Activated CD8-positive, alpha-beta T cell treated with anti-CD3 and anti-CD28 coated beads, Interleukin-2, amount 10 ng/mL, durations not matched to agents 7 days and 5 days (primary cell): Measurements from ENCODE around the gene EIF3K. TPM values are rescaled to one million over a fixed set of nuclear protein-coding genes. Genes with fewer than 3 reads are reported as not detected.
"Not testable (repeated sequence)": the region's sequence is repeated elsewhere in the genome, so short reads cannot be mapped to it uniquely, and the experiment has no call there.

Source experiments
- ATAC-seq: fragments of 150-1000 bp; cut with Tn5 transposase; one replicate; pipeline ENCODE4 v1.10.0; 2021; ENCODE audit warnings: moderate library complexity
- CTCF ChIA-PET: fragments of 350-600 bp; sonication (Branson Sonifier 250); formaldehyde crosslinking; loops from one replicate; lab custom pipeline; 2021; ENCODE audit warnings: antibody characterized with exemption; lab: Charles Lee
- POLR2A ChIA-PET: fragments of 350-600 bp; sonication (Branson Sonifier 250); formaldehyde crosslinking; loops from one replicate; lab custom pipeline; 2021; ENCODE audit warnings: antibody characterized with exemption; lab: Charles Lee
- DNase-seq: peaks from one replicate; pipeline ENCODE4 v3.0.0-alpha.2; 2020
- H3K27ac Mint-ChIP-seq: one replicate; pipeline ENCODE4 v1.8.0; 2021; ENCODE audit warnings: mild to moderate bottlenecking, mixed read lengths
- H3K27me3 Mint-ChIP-seq: one replicate; pipeline ENCODE4 v1.8.0; 2021; ENCODE audit warnings: low read depth, mixed read lengths
- H3K36me3 Mint-ChIP-seq: one replicate; pipeline ENCODE4 v1.8.0; 2021; ENCODE audit warnings: low read depth, mixed read lengths
- H3K4me1 Mint-ChIP-seq: one replicate; pipeline ENCODE4 v1.8.0; 2021; ENCODE audit warnings: low read depth, mixed read lengths
- H3K4me3 Mint-ChIP-seq: one replicate; pipeline ENCODE4 v1.8.0; 2021; ENCODE audit warnings: mild to moderate bottlenecking, mixed read lengths
- H3K9me3 Mint-ChIP-seq: one replicate; pipeline ENCODE4 v1.8.0; 2022; ENCODE audit warnings: mixed read lengths; ENCODE audit not compliant: insufficient read depth
- total RNA-seq, 2 experiments: library from RNA; stranded (reverse); gene quantifications; one replicate each; pipeline ENCODE4 v1.2.3, GENCODE V29; 2021

EIF3K gene, protein sequence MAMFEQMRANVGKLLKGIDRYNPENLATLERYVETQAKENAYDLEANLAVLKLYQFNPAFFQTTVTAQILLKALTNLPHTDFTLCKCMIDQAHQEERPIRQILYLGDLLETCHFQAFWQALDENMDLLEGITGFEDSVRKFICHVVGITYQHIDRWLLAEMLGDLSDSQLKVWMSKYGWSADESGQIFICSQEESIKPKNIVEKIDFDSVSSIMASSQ
- total RNA-seq = 100 to 1,000 TPM; 325 to 352 TPM

- DNase-seq (peak; percentile 98), ATAC-seq (peak; percentile 58)
- Mint-ChIP-seq H3K27me3 (no peaks in the 10 kb centered on the region), H3K4me1 (peaks cover 53% of the 10 kb centered on the region), H3K9me3 (no peaks in the 10 kb centered on the region), H3K36me3 (peaks cover 51% of the 10 kb centered on the region), H3K4me3 (peak within 1 kb of the TSS; percentile 100), H3K27ac (peak within 1 kb of the TSS; percentile 99)
- POLR2A ChIA-PET = interaction anchor here (0.6 to 1.7 kb wide), 5 partner anchors 19 to 345 kb away, joined by 3 to 5 read pairs (median 4); partner anchors contain the start of gene ACTN4
- CTCF ChIA-PET = interaction anchor here (1.0 to 5.7 kb wide), 11 partner anchors 17 to 311 kb away, joined by 3 to 65 read pairs (median 6); partner anchors contain the start of genes ECH1, FAM98C, MRPS12 and NFKBIB
These were observed at the start of gene EIF3K for GRCh38 chr19:38618590-38619360. EIF3K (plus strand) TSS chr19:38619188; CDS start chr19:38619269, 81 bp downstream.

DNA sequence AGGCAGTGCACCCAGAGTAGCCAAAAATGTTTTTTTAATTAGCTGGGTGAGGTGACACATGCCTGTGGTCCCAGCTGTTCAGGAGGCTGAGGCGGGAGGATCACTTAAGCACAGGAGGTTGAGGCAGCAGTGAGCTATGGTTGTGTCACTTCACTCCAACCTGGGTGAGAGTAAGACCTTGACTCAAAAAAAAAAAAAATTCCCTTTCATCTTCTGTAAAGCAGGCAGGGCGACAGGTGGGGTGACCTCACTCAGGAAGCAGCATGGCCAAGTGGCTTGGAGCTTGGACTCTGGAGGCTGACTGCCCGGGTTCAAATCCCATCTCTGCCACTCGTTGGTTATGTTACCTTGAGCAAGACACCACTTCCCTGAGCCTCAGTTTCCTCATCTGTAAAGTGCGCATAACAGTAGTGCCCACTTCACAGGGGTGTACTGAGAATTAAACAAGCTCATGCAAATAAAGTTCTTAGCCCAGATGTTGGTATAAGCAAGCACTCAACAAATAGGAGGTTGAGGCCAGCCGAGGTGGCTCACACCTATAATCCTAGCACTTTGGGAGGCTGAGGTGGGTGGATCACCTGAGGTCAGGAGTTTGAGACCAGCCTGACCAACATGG, 49.5 kb upstream of the EIF3K start:
- H3K9me3 Mint-ChIP-seq = no peaks in the 10 kb centered on the region
- peaks cover 17% of the 10 kb centered on the region for H3K27me3 Mint-ChIP-seq
- H3K36me3 Mint-ChIP-seq = no peaks in the 10 kb centered on the region
- DNase-seq = no peak
- POLR2A ChIA-PET = interaction anchor here (1.0 kb wide), 1 partner anchor 10 kb away, joined by 5 read pairs; no protein-coding TSS in a partner anchor
- ATAC-seq = no peak
- peaks cover 4% of the 10 kb centered on the region for H3K4me1 Mint-ChIP-seq
- H3K27ac Mint-ChIP-seq = no peak overlapping the region
- H3K4me3 Mint-ChIP-seq = no peak overlapping the region
- CTCF ChIA-PET = interaction anchor here (0.8 kb wide), 1 partner anchor 55 kb away, joined by 3 read pairs; no protein-coding TSS in a partner anchor

GRCh38 chr19:38571682-38572081, 47.3 kb upstream of the EIF3K start:
- ChIA-PET POLR2A (no interaction called here), CTCF (no interaction called here)
- H3K9me3 Mint-ChIP-seq = no peaks in the 10 kb centered on the region
- no peak overlapping the region for H3K4me3 Mint-ChIP-seq
- H3K27ac Mint-ChIP-seq = no peak overlapping the region
- DNase-seq (no peak), ATAC-seq (no peak)
- H3K36me3 Mint-ChIP-seq = no peaks in the 10 kb centered on the region
- H3K27me3 Mint-ChIP-seq = peaks cover 8% of the 10 kb centered on the region
- H3K4me1 Mint-ChIP-seq = no peaks in the 10 kb centered on the region

DNA sequence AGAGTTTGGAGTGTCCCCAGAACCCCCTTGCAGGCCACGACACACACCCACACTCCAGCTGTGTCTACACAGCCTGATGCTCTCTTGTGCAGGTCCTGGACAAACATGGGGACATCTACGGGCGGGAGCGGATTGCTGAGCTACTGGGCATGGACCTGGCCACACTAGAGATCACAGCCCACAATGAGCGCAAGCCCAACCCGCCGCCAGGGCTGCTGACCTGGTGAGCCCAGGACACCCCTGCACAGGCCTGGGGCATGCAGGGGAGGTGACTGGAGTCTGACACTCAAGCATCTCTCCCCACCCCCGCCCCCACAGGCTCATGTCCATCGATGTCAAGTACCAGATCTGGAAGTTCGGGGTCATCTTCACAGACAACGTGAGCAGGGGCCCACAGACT, 41.2 kb upstream of the EIF3K start:
- H3K27ac Mint-ChIP-seq = no peak overlapping the region

DNA sequence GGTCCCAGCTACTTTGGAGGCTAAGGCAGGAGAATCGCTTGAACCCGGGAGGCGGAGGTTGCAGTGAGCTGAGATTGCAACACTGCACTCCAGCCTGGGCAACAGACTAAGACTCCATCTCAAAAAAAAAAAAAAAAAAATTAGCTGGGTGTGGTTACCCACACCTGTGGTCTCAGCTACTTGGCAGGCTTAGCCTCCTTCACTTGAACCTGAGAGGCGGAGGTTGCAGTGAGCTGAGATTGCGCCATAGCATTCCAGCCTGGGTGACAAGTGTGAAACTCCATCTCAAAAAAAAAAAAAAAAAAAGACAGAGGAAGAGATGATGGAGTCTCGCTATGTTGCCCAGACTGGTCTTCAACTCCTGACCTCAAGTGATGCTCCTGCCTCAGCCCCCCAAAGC, 39.7 kb upstream of the EIF3K start:
- peak; percentile 55 for ATAC-seq
- peaks cover 20% of the 10 kb centered on the region for H3K4me1 Mint-ChIP-seq
- ChIA-PET CTCF (interaction anchor here (0.7 kb wide), 1 partner anchor 58 kb away, joined by 3 read pairs; no protein-coding TSS in a partner anchor), POLR2A (interaction anchor here (1.0 kb wide), 1 partner anchor 10 kb away, joined by 5 read pairs; no protein-coding TSS in a partner anchor)
- not testable (repeated sequence) for H3K9me3 Mint-ChIP-seq, H3K27me3 Mint-ChIP-seq, H3K36me3 Mint-ChIP-seq, H3K4me3 Mint-ChIP-seq, H3K27ac Mint-ChIP-seq, DNase-seq

More for the DNA sequence above, 41.2 kb upstream of the EIF3K start:
- H3K4me1 Mint-ChIP-seq = peaks cover 13% of the 10 kb centered on the region
- POLR2A ChIA-PET = no interaction called here
- H3K36me3 Mint-ChIP-seq = no peaks in the 10 kb centered on the region
- H3K4me3 Mint-ChIP-seq = no peak overlapping the region
- no peaks in the 10 kb centered on the region for H3K9me3 Mint-ChIP-seq
- CTCF ChIA-PET = no interaction called here
- no peak for DNase-seq
- ATAC-seq = no peak
- no peaks in the 10 kb centered on the region for H3K27me3 Mint-ChIP-seq

DNA sequence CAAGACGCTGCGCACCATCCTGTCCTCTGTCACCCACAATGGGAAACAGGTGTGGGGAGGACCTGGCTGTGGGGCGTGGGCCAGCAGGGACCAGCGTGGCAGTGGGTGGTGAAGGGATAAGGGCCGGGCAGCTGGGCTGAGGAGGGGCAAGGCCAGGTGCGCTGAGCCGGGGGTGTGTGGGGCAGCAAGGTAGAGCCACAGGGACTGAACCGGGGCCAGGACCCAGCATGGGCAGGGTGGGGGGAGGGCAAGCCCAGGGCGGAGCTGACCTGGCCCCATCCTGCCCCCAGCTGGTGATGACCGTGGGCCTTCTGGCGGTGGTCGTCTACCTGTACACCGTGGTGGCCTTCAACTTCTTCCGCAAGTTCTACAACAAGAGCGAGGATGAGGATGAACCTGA, 38.9 kb upstream of the EIF3K start:
- H3K27ac Mint-ChIP-seq = no peak overlapping the region
- peaks cover 23% of the 10 kb centered on the region for H3K4me1 Mint-ChIP-seq
- H3K36me3 Mint-ChIP-seq = no peaks in the 10 kb centered on the region
- CTCF ChIA-PET = no interaction called here
- ATAC-seq (no peak), DNase-seq (no peak)
- H3K4me3 Mint-ChIP-seq = no peak overlapping the region
- POLR2A ChIA-PET = no interaction called here
- H3K9me3 Mint-ChIP-seq = no peaks in the 10 kb centered on the region
- H3K27me3 Mint-ChIP-seq = no peaks in the 10 kb centered on the region

GRCh38 chr19:38583219-38583984, 35.6 kb upstream of the EIF3K start:
- Mint-ChIP-seq H3K4me3 (no peak overlapping the region), H3K9me3 (no peaks in the 10 kb centered on the region), H3K36me3 (peaks cover 16% of the 10 kb centered on the region), H3K27me3 (no peaks in the 10 kb centered on the region), H3K4me1 (peaks cover 24% of the 10 kb centered on the region), H3K27ac (peak overlapping the region; percentile 40)
- ATAC-seq = peak; percentile 46
- ChIA-PET CTCF (no interaction called here), POLR2A (no interaction called here)
- DNase-seq = no peak

- no peak overlapping the region for H3K4me3 Mint-ChIP-seq
- ATAC-seq = no peak
- CTCF ChIA-PET = no interaction called here
- H3K9me3 Mint-ChIP-seq = no peaks in the 10 kb centered on the region
- H3K4me1 Mint-ChIP-seq = peaks cover 22% of the 10 kb centered on the region
- H3K36me3 Mint-ChIP-seq = peaks cover 18% of the 10 kb centered on the region
- no peak for DNase-seq
- no peaks in the 10 kb centered on the region for H3K27me3 Mint-ChIP-seq
- peak overlapping the region; percentile 40 for H3K27ac Mint-ChIP-seq
- POLR2A ChIA-PET = no interaction called here
These were observed 35.0 kb upstream of the EIF3K start for GRCh38 chr19:38583985-38584305.

DNA sequence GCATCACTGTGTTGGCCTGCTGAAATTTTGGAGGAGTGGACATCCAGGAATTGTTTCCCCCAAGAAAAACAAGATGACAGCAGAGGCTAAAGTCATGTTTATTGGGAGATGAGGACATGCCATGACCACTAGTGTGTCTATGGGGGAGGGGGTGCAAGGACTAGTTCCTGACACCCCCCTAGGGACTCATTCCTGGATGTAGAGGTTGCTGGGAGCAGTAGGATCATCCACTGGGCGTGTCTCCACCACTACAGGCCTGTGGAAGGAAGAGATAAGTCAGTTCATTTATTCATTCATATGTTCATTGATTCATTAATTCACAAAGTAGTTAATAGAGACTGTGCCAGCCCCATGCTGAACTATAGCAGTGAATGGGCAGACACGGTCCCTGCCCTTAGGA, 31.4 kb upstream of the EIF3K start:
- ATAC-seq = no peak
- Mint-ChIP-seq H3K27ac (peak overlapping the region; percentile 25), H3K4me3 (no peak overlapping the region), H3K27me3 (no peaks in the 10 kb centered on the region), H3K4me1 (peaks cover 11% of the 10 kb centered on the region), H3K9me3 (no peaks in the 10 kb centered on the region), H3K36me3 (peaks cover 38% of the 10 kb centered on the region)
- no peak for DNase-seq
- CTCF ChIA-PET = no interaction called here
- POLR2A ChIA-PET = no interaction called here

GRCh38 chr19:38588041-38588440, 30.9 kb upstream of the EIF3K start:
- CTCF ChIA-PET = no interaction called here

GRCh38 chr19:38592940-38593339, 26.0 kb upstream of the EIF3K start:
- no peak overlapping the region for H3K27ac Mint-ChIP-seq
- ChIA-PET POLR2A (no interaction called here), CTCF (interaction anchor here (1.0 kb wide), 1 partner anchor 42 kb away, joined by 4 read pairs; no protein-coding TSS in a partner anchor)
- DNase-seq (no peak), ATAC-seq (no peak)
- H3K36me3 Mint-ChIP-seq = peaks cover 64% of the 10 kb centered on the region
- H3K27me3 Mint-ChIP-seq = no peaks in the 10 kb centered on the region
- H3K4me1 Mint-ChIP-seq = peaks cover 7% of the 10 kb centered on the region
- H3K9me3 Mint-ChIP-seq = no peaks in the 10 kb centered on the region
- no peak overlapping the region for H3K4me3 Mint-ChIP-seq

More at GRCh38 chr19:38588041-38588440, 30.9 kb upstream of the EIF3K start:
- Mint-ChIP-seq H3K4me1 (peaks cover 11% of the 10 kb centered on the region), H3K27me3 (no peaks in the 10 kb centered on the region), H3K27ac (peak overlapping the region; percentile 25), H3K4me3 (no peak overlapping the region), H3K9me3 (no peaks in the 10 kb centered on the region), H3K36me3 (peaks cover 41% of the 10 kb centered on the region)
- POLR2A ChIA-PET = no interaction called here
- DNase-seq = no peak
- ATAC-seq = no peak
